ENCODE results near the gene NSUN4. TPM values are rescaled to one million over a fixed set of nuclear protein-coding genes. Genes with fewer than 3 reads are reported as not detected.

NSUN4 gene
- total and polyA plus RNA-seq, 10 of the 15 experiments (the other 5 are each of a cell fraction or from before 2014, with no cell fraction given): 22.1 to 80.2 (median 29.6) TPM

DNA sequence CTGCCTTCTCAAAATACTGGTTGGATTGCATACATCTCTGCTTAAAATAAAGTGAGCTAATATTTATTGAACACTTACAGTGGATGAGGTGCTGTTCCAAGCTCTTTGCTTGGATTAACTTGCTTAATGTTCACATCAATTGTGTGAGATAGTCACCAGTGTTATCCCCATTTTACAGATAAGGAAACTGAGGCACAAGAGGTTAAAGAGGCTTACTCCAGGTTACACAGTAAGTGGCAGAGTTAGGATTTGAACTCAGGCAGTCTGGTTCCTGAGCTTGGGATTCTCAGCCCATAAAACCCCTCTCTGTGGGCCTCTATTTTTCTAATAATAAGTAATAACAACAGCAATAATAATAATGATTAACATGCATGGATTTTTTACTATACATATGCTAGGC is 39.9 kb downstream of the NSUN4 start (continued):
- TF ChIP-seq ZNF687 (IDR thresholded peaks at IDR 0.05): no peak

GRCh38 chr1:46393510-46393909 is 52.9 kb downstream of the NSUN4 start:
- in situ Hi-C loops (cut with MboI) (no loop called here), intact Hi-C loops (cut with micrococcal nuclease; ENCODE audit: unreplicated experiment) (no loop called here)
- CTCF ChIA-PET: no interaction called here
- no peaks in the 10 kb centered on the region for H3K4me1 ChIP-seq (ENCODE audit: control insufficient read depth, insufficient read depth, low read length)
- RAD21 ChIA-PET (ENCODE audit: unreplicated experiment): no interaction called here
- TF ChIP-seq CBX5 (IDR thresholded peaks at IDR 0.05; ENCODE audit: low read depth) (peak; percentile 23; the same call in 1 of the 2 replicates), IKZF1 (conservative IDR thresholded peaks at IDR 0.05) (no peak)
- H3K27me3 ChIP-seq (replicated peaks in 1 of 2; ENCODE audit: control insufficient read depth in 2 of 2, insufficient read depth in 2 of 2, low read length in 1 of 2): no peaks in the 10 kb centered on the region
- H3K27ac ChIP-seq (ENCODE audit: control insufficient read depth, insufficient read depth): no peak overlapping the region
- H3K4me2 ChIP-seq (ENCODE audit: control insufficient read depth, insufficient read depth): no peak overlapping the region
- FAIRE-seq (no peak), ATAC-seq (no peak), DNase-seq (ENCODE audit: low read depth, low spot score) (no peak)
- H3K9ac ChIP-seq (ENCODE audit: control insufficient read depth, insufficient read depth, low read length): no peak overlapping the region
- SMC1A ChIA-PET (ENCODE audit: uncharacterized antibody, unreplicated experiment): no interaction called here
- no peaks in the 10 kb centered on the region for H3K79me2 ChIP-seq (ENCODE audit: control insufficient read depth, insufficient read depth, low read length)
- BruUV-seq (replicated peaks): no TSS peak
- 77% methylated on average over 12 of the region's 12 CpGs for WGBS (ENCODE audit: insufficient coverage, insufficient replicate concordance, low lambda C conversion rate, missing lambda C conversion rate)
- H3K9me3 ChIP-seq (replicated peaks; ENCODE audit: control insufficient read depth, insufficient read depth, low read length): peaks cover 4% of the 10 kb centered on the region; the same call in 2 of the 3 replicates
- no peaks in the 10 kb centered on the region for H3K36me3 ChIP-seq (ENCODE audit: control insufficient read depth in 2 of 2, insufficient read depth in 2 of 2, low read length in 1 of 2)
- H3K4me3 ChIP-seq: no peak overlapping the region
- H4K20me1 ChIP-seq (ENCODE audit: control insufficient read depth, insufficient read depth): no peaks in the 10 kb centered on the region
- POLR2A ChIA-PET: no interaction called here
- no peak overlapping the region for H2AFZ ChIP-seq (ENCODE audit: control insufficient read depth, low read depth, low read length)

Measured in GM12878 (cell line).